SK-N-SH (cell line): ENCODE measurements around the gene TRAK1. TPM values are rescaled to one million over a fixed set of nuclear protein-coding genes. Genes with fewer than 3 reads are reported as not detected.

ENCODE experiments used
- CTCF ChIA-PET: fragments of 300-600, 350-600 bp; formaldehyde crosslinking; extraction: SDS; loops from one replicate; lab custom pipeline; 2021; lab: Yijun Ruan, JAX
- POLR2A ChIA-PET: fragments of 350-600 bp; sonication (Branson Sonifier 250); formaldehyde crosslinking; extraction: SDS; loops from one replicate; lab custom pipeline; 2020; ENCODE audit warnings: antibody characterized with exemption, inconsistent platforms; lab: Yijun Ruan, JAX
- DNase-seq: peaks from one replicate; pipeline ENCODE4 v3.0.0; 2012
- H2AFZ ChIP-seq: fragments of 200-600 bp; sonication (generic); 2 replicates; pipeline ENCODE4 v1.8.1; 2016; ENCODE audit warnings: antibody characterized with exemption, mild to moderate bottlenecking, low read depth
- H3F3A ChIP-seq: fragments of 200-600 bp; sonication (generic); replicated peaks from 2 replicates; pipeline ENCODE3; 2016; ENCODE audit warnings: antibody characterized with exemption, mild to moderate bottlenecking; ENCODE audit not compliant: insufficient read depth
- H3K27ac ChIP-seq, 2 experiments: fragments of 200-500 bp in 1 of 2; fragments of 200-600 bp in 1 of 2; sonication (Bioruptor generic) in 1 of 2; sonication (generic), shearing (Covaris generic) in 1 of 2; 2 replicates each; pipeline versions ENCODE4 v1.5.1 to v1.6.1; 2014 to 2016; ENCODE audit warnings: low read depth in 2 of 2, inconsistent platforms in 1 of 2, low read length in 1 of 2, mild to moderate bottlenecking in 1 of 2, mixed read lengths in 1 of 2
- H3K27me3 ChIP-seq: fragments of 200-600 bp; sonication (generic), shearing (Covaris generic); 2 replicates; pipeline ENCODE4 v1.6.1; 2016; ENCODE audit warnings: mixed run types; ENCODE audit not compliant: insufficient read depth
- H3K36me3 ChIP-seq, 2 experiments: fragments of 200-500 bp in 1 of 2; fragments of 200-600 bp in 1 of 2; sonication (Bioruptor generic) in 1 of 2; sonication (generic) in 1 of 2; replicated peaks in 1 of 2; 2 replicates each; pipeline versions ENCODE3 to v1.5.1; 2014 to 2016; ENCODE audit warnings: low read length in 1 of 2, mild to moderate bottlenecking in 1 of 2; ENCODE audit not compliant: insufficient read depth in 2 of 2, control insufficient read depth in 1 of 2
- H3K4me1 ChIP-seq, 2 experiments: fragments of 200-500 bp in 1 of 2; fragments of 200-600 bp in 1 of 2; sonication (Bioruptor generic) in 1 of 2; sonication (generic), shearing (Covaris generic) in 1 of 2; 2 replicates each; pipeline versions ENCODE4 v1.5.1 to v1.6.1; 2014 to 2016; ENCODE audit warnings: low read depth in 1 of 2, low read length in 1 of 2, mixed run types in 1 of 2; ENCODE audit not compliant: insufficient read depth in 2 of 2, control insufficient read depth in 1 of 2
- H3K4me2 ChIP-seq: fragments of 200-600 bp; sonication (generic), shearing (Covaris generic); 2 replicates; pipeline ENCODE4 v1.6.1; 2017; ENCODE audit warnings: mixed run types
- H3K4me3 ChIP-seq, 2 experiments: fragments of 200-500 bp in 1 of 2; fragments of 200-600 bp in 1 of 2; sonication (Bioruptor generic) in 1 of 2; sonication (generic), shearing (Covaris generic) in 1 of 2; 2 replicates each; pipeline versions ENCODE4 v1.5.1 to v1.8.1; 2014 to 2016; ENCODE audit warnings: low read depth in 2 of 2, inconsistent platforms in 1 of 2, low read length in 1 of 2, mild to moderate bottlenecking in 1 of 2, mixed read lengths in 1 of 2, moderate library complexity in 1 of 2
- H3K79me2 ChIP-seq: fragments of 200-600 bp; sonication (generic); 2 replicates; pipeline ENCODE4 v1.8.1; 2017; ENCODE audit warnings: mild to moderate bottlenecking; ENCODE audit not compliant: insufficient read depth
- H3K9ac ChIP-seq: fragments of 200-600 bp; sonication (generic); 2 replicates; pipeline ENCODE4 v1.6.1; 2017; ENCODE audit warnings: mixed run types
- H3K9me2 ChIP-seq: fragments of 200-600 bp; sonication (generic); 2 replicates; pipeline ENCODE4 v1.6.1; 2017; ENCODE audit warnings: mixed run types
- H3K9me3 ChIP-seq: fragments of 200-600 bp; sonication (generic); 2 replicates; pipeline ENCODE4 v1.6.1; 2017; ENCODE audit warnings: mixed run types, mild to moderate bottlenecking, moderate library complexity
- H4K20me1 ChIP-seq: fragments of 200-600 bp; sonication (generic); 2 replicates; pipeline ENCODE4 v1.6.1; 2017; ENCODE audit warnings: mild to moderate bottlenecking, mixed run types; ENCODE audit not compliant: insufficient read depth
- ELF1 ChIP-seq: IDR thresholded peaks from 2 replicates; pipeline ENCODE4 v1.4.0; 2012
- EZH2phosphoT487 ChIP-seq: fragments of 200-600 bp; sonication (generic); IDR thresholded peaks from 2 replicates; pipeline ENCODE4 v1.6.1; 2017; ENCODE audit warnings: low read depth, mixed run types, mild to moderate bottlenecking, antibody characterized with exemption, moderate library complexity, borderline replicate concordance
- FOXM1 ChIP-seq: IDR thresholded peaks from 2 replicates; pipeline ENCODE4 v1.4.0; 2012; ENCODE audit warnings: low read depth, mild to moderate bottlenecking
- NRF1 ChIP-seq: IDR thresholded peaks from 2 replicates; pipeline ENCODE4 v1.6.1; 2012; ENCODE audit warnings: low read depth, mild to moderate bottlenecking, low read length
- PBX3 ChIP-seq: IDR thresholded peaks from 2 replicates; pipeline ENCODE4; 2012
- RAD21 ChIP-seq: IDR thresholded peaks from 2 replicates; pipeline ENCODE4 v1.6.1; 2012; ENCODE audit warnings: mild to moderate bottlenecking, low read length
- REST ChIP-seq: IDR thresholded peaks from 2 replicates; pipeline ENCODE4 v1.6.1; 2012; ENCODE audit warnings: mild to moderate bottlenecking, low read depth, low read length, moderate library complexity
- RFX5 ChIP-seq: IDR thresholded peaks from 2 replicates; pipeline ENCODE4 v1.6.1; 2012; ENCODE audit warnings: mild to moderate bottlenecking, improper control_type of control experiment, low read length
- RXRA ChIP-seq: IDR thresholded peaks from 2 replicates; pipeline ENCODE4 v1.4.0; 2012; ENCODE audit warnings: low read depth, mild to moderate bottlenecking, borderline replicate concordance
- TCF12 ChIP-seq: IDR thresholded peaks from 2 replicates; pipeline ENCODE4 v1.4.0; 2012
- USF2 ChIP-seq: fragments of 150-350 bp; IDR thresholded peaks from 2 replicates; pipeline ENCODE4 v1.6.1; 2017; ENCODE audit warnings: antibody characterized with exemption, low read length, low read depth, borderline replicate concordance
- WGBS: methylation state at CpG from one replicate; pipeline ENCODE4 v1.1.6; 2017; ENCODE audit warnings: low lambda C conversion rate; 5-methylcytosine and 5-hydroxymethylcytosine counted together
- polyA plus RNA-seq, 3 experiments: library from polyadenylated mRNA; depleted of rRNA; stranded (reverse); fragments of >200 nt; gene quantifications; 2 replicates each; pipeline ENCODE4 v1.2.3, GENCODE V29; 2012

TRAK1 gene
- polyA plus RNA-seq, 1 of the 3 experiments (the other 2 are of a cell fraction) = 12.5 TPM

GRCh38 chr3:42149532-42149931 is 58.4 kb downstream of the TRAK1 start:
- peak overlapping the region; percentile 59 for H3K4me2 ChIP-seq
- WGBS = 22% methylated on average over 8 of the region's 8 CpGs
- POLR2A ChIA-PET = no interaction called here

GRCh38 chr3:42149975-42150374 is 58.8 kb downstream of the TRAK1 start:
- Histone ChIP-seq H3K36me3 (no peaks in the 10 kb centered on the region), H3F3A (peaks cover 4% of the 10 kb centered on the region), H3K27ac (peak overlapping the region in 1 of 2 experiments; percentile 65; a peak in 2 of 4 replicates), H3K4me3 (peak overlapping the region in 1 of 2 experiments; percentile 40; a peak in 2 of 4 replicates), H4K20me1 (peaks cover 13% of the 10 kb centered on the region), H2AFZ (no peak overlapping the region), H3K9me3 (no peaks in the 10 kb centered on the region), H3K4me1 (peaks cover 0 to 37% of the 10 kb centered on the region in 2 experiments; a peak in 2 of 4 replicates), H3K9me2 (no peaks in the 10 kb centered on the region), H3K9ac (no peak overlapping the region), H3K79me2 (no peaks in the 10 kb centered on the region), H3K4me2 (no peak overlapping the region), H3K27me3 (no peaks in the 10 kb centered on the region)
- DNase-seq = no peak
- TF ChIP-seq USF2 = no peak
- POLR2A ChIA-PET = interaction anchor here (0.6 kb wide), 1 partner anchor 134 kb away, joined by 3 read pairs; no protein-coding TSS in a partner anchor
- WGBS = 66% methylated on average over 3 of the region's 3 CpGs
- CTCF ChIA-PET = no interaction called here

More at GRCh38 chr3:42149532-42149931, 58.4 kb downstream of the TRAK1 start:
- TF ChIP-seq ELF1 (no peak), FOXM1 (no peak)
- peaks cover 0 to 37% of the 10 kb centered on the region in 2 experiments; a peak in 2 of 4 replicates for H3K4me1 ChIP-seq
- no peak overlapping the region for H3K9ac ChIP-seq
- no peak overlapping the region for H2AFZ ChIP-seq
- no peaks in the 10 kb centered on the region for H3K9me2 ChIP-seq
- DNase-seq = no peak
- peak overlapping the region in 1 of 2 experiments; percentile 65; a peak in 2 of 4 replicates for H3K27ac ChIP-seq
- CTCF ChIA-PET = interaction anchor here (1.0 kb wide), 1 partner anchor 50 kb away, joined by 3 read pairs; no protein-coding TSS in a partner anchor
- no peaks in the 10 kb centered on the region for H3K9me3 ChIP-seq
- H3F3A ChIP-seq = peaks cover 4% of the 10 kb centered on the region
- no peaks in the 10 kb centered on the region for H3K36me3 ChIP-seq
- no peaks in the 10 kb centered on the region for H3K79me2 ChIP-seq
- H4K20me1 ChIP-seq = peaks cover 13% of the 10 kb centered on the region
- H3K27me3 ChIP-seq = no peaks in the 10 kb centered on the region
- H3K4me3 ChIP-seq = peak overlapping the region; percentile 23 to 40; a peak in 3 of 4 replicates

- Histone ChIP-seq H3K27me3 (no peaks in the 10 kb centered on the region), H3K4me3 (no peak overlapping the region), H3K27ac (peak overlapping the region in 1 of 2 experiments; percentile 76; a peak in 1 of 4 replicates), H3K79me2 (no peaks in the 10 kb centered on the region; the same call in 1 of the 2 replicates), H3K4me2 (no peak overlapping the region), H3K36me3 (no peaks in the 10 kb centered on the region), H3K9me2 (no peaks in the 10 kb centered on the region), H3F3A (peaks cover 4% of the 10 kb centered on the region), H3K9ac (no peak overlapping the region), H2AFZ (no peak overlapping the region), H3K4me1 (peaks cover 0 to 37% of the 10 kb centered on the region in 2 experiments; a peak in 2 of 4 replicates), H3K9me3 (no peaks in the 10 kb centered on the region), H4K20me1 (peaks cover 13% of the 10 kb centered on the region)
- POLR2A ChIA-PET = no interaction called here
- WGBS = 68% methylated on average over 2 of the region's 2 CpGs
- DNase-seq = no peak
- TF ChIP-seq PBX3 (no peak), NRF1 (no peak), REST (no peak), TCF12 (no peak), RAD21 (no peak), RXRA (no peak), FOXM1 (no peak), EZH2phosphoT487 (no peak), RFX5 (no peak)
- CTCF ChIA-PET = interaction anchor here (0.8 to 1.6 kb wide), 2 partner anchors 39 to 113 kb away, joined by 3 to 5 read pairs; no protein-coding TSS in a partner anchor
These were observed 60.5 kb downstream of the TRAK1 start for GRCh38 chr3:42151596-42152168.
